Uterus (tissue), 4 donors: Measurements from ENCODE around the gene OSCP1. TPM values are rescaled to one million over a fixed set of nuclear protein-coding genes. Genes with fewer than 3 reads are reported as not detected.

Source experiments
- DNase-seq, 2 donors: peaks; one replicate each; pipeline ENCODE4 v3.0.0-alpha.2; 2019 to 2020
- H3K27ac ChIP-seq, 2 donors: fragments of 200-600 bp; sonication (generic); 1 replicate in 1 of 2; 2 replicates in 1 of 2; pipeline ENCODE4 v1.5.1; 2016 to 2018
- H3K27me3 ChIP-seq, 2 donors: fragments of 200-600 bp; sonication (generic); one replicate each; pipeline ENCODE4 v1.5.1; 2018 to 2019; ENCODE audit warnings: control low read depth in 1 of 2
- H3K36me3 ChIP-seq, 2 donors: fragments of 200-600 bp; sonication (generic); one replicate each; pipeline ENCODE4 v1.5.1; 2019; ENCODE audit warnings: control low read depth in 1 of 2
- H3K4me1 ChIP-seq, 2 donors: fragments of 200-600 bp; sonication (generic); one replicate each; pipeline ENCODE4 v1.5.1; 2018 to 2019; ENCODE audit warnings: control low read depth in 1 of 2
- H3K4me3 ChIP-seq, 2 donors: fragments of 200-600 bp; sonication (generic); 1 replicate in 1 of 2; 2 replicates in 1 of 2; pipeline ENCODE4 v1.5.1; 2018 to 2019; ENCODE audit warnings: mild to moderate bottlenecking in 1 of 2
- H3K9me3 ChIP-seq, 2 donors: fragments of 200-600 bp; sonication (generic); one replicate each; pipeline ENCODE4 v1.5.1; 2019; ENCODE audit warnings: control low read depth in 1 of 2
- POLR2A ChIP-seq, 2 donors: fragments of 450-650 bp; IDR thresholded peaks; one replicate each; pipeline ENCODE4 v1.6.1; 2016; ENCODE audit warnings: antibody characterized with exemption in 2 of 2, mild to moderate bottlenecking in 1 of 2, moderate library complexity in 1 of 2
- intact Hi-C: fragments of 100-400 bp; cut with DNase I; formaldehyde crosslinking; loops from one replicate; pipeline ENCODE4 v1.15.1; 2023; ENCODE audit warnings: low total_unique reads
- total RNA-seq, 4 donors: library from RNA; depleted of rRNA in 3 of 4; stranded (reverse); fragments of >200 nt in 3 of 4; gene quantifications; one replicate each; pipeline versions ENCODE4 v1.1.0 to v1.2.4, GENCODE V29; 2014 to 2023
- TF ChIP-seq, protein P1 (sequence below), 4 experiments: fragments of 200-600 bp in 2 of 4; fragments of 450-650 bp in 2 of 4; sonication (generic) in 2 of 4; IDR thresholded peaks; one replicate each; pipeline ENCODE4 v1.5.1; 2016 to 2019; ENCODE audit warnings: antibody characterized with exemption in 4 of 4, mild to moderate bottlenecking in 2 of 4, moderate library complexity in 1 of 4
- donor health status: DM: yes; HTN: yes; CAD: no.

The OSCP1 gene
- total RNA-seq, 4 donors from 2014 or later: 2.4 to 22.4 (median 12.0) TPM

DNA sequence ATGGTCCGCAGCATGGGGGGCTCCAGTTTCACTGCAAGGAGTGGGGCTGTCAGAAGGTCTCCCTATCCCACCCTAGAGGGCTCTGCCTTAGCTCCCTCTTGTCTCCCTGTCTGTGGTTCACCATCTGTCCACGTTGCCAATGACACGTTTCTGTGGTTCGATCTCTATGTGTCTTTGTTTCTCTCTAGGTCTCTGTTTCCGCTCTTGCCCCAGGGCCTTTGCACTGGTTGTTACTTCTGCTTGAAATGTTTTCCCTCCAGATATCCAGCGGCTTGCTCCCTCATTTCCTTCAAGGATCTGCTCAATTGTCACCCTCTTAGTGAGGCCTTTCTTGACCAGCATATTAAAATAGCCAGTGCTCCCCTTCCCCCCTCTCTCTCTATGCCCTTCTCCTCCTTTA, 22.4 kb upstream of the OSCP1 start:
- intact Hi-C loops: no loop called here
- Histone ChIP-seq H3K4me3 (no peak overlapping the region), H3K27ac (no peak overlapping the region), H3K9me3 (no peaks in the 10 kb centered on the region), H3K4me1 (no peaks in the 10 kb centered on the region), H3K27me3 (no peaks in the 10 kb centered on the region), H3K36me3 (no peaks in the 10 kb centered on the region)
- no peak for DNase-seq
- no peak for TF ChIP-seq POLR2A (IDR thresholded peaks at IDR 0.05)
- TF ChIP-seq, protein P1, sequence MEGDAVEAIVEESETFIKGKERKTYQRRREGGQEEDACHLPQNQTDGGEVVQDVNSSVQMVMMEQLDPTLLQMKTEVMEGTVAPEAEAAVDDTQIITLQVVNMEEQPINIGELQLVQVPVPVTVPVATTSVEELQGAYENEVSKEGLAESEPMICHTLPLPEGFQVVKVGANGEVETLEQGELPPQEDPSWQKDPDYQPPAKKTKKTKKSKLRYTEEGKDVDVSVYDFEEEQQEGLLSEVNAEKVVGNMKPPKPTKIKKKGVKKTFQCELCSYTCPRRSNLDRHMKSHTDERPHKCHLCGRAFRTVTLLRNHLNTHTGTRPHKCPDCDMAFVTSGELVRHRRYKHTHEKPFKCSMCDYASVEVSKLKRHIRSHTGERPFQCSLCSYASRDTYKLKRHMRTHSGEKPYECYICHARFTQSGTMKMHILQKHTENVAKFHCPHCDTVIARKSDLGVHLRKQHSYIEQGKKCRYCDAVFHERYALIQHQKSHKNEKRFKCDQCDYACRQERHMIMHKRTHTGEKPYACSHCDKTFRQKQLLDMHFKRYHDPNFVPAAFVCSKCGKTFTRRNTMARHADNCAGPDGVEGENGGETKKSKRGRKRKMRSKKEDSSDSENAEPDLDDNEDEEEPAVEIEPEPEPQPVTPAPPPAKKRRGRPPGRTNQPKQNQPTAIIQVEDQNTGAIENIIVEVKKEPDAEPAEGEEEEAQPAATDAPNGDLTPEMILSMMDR (IDR thresholded peaks at IDR 0.05): no peak

DNA sequence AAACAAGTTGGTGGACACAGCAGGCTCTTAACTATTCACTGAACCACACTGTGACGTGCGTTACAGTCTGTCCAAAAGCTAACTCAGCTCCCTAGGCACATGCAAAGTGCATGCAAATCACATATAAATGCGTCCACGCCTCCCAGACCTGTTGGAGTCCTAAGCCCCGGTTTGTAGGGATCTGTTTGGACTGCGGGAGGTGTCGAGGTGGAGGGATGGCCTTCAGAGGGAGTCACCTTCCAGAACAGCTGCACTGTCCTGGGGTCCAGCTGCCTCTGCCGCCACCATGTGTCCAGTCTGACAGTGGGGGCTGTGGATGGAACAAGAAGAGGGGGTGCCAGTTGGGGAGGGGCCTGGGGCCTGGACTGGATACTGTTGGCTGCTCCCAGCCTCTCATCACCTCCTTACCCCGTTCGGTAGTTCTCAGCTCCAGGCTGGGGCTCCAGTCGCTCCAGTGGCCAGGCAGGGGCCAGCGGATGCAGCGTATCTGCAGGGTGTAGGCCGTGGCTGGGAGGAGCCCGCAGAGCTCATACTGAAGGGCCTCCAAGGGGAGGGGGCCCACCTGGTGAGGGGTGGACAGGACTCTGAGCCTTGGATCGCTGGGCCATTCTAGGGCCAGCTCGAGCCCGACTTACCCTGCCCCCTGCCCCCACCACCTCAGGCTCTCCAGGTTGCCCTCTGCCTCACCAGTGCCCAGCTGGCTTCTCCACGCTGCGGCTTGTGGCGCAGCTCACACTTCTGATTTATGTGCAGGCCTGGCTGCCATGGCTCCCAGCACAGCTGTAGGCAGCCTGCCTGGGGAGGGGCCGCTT, 21.8 kb upstream of the OSCP1 start:
- no peak for DNase-seq
- no peak overlapping the region for H3K27ac ChIP-seq
- H3K36me3 ChIP-seq: no peaks in the 10 kb centered on the region
- H3K4me1 ChIP-seq: no peaks in the 10 kb centered on the region
- intact Hi-C loops: no loop called here
- no peak overlapping the region for H3K4me3 ChIP-seq
- no peaks in the 10 kb centered on the region for H3K27me3 ChIP-seq
- no peaks in the 10 kb centered on the region for H3K9me3 ChIP-seq
- no peak for TF ChIP-seq POLR2A (IDR thresholded peaks at IDR 0.05)
- TF ChIP-seq, protein P1 (IDR thresholded peaks at IDR 0.05): no peak

DNA sequence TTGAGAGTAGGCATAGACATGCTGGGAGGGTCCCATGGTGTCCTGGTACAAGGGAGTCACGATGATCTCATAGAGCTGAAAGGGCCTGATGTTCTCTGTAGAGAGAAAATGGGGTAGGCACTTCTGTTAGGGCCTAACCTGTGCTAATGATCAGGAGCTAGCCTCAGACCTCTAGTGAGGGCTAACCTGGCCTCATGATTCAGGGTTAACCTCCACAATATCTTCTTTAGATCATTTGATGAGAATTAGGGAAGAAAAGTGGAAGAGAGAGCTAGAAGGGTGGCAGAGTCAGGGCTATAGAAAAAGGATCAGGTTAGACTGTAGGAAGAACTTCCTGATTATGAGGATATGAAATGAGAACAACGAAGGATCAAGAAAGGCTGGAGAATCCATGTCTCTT, 18.9 kb upstream of the OSCP1 start:
- H3K4me3 ChIP-seq: no peak overlapping the region
- no peaks in the 10 kb centered on the region for H3K27me3 ChIP-seq
- no peak overlapping the region for H3K27ac ChIP-seq
- no peak for DNase-seq
- TF ChIP-seq, protein P1 (IDR thresholded peaks at IDR 0.05): no peak
- no peaks in the 10 kb centered on the region for H3K9me3 ChIP-seq
- intact Hi-C loops: no loop called here
- no peaks in the 10 kb centered on the region for H3K4me1 ChIP-seq
- H3K36me3 ChIP-seq: no peaks in the 10 kb centered on the region

DNA sequence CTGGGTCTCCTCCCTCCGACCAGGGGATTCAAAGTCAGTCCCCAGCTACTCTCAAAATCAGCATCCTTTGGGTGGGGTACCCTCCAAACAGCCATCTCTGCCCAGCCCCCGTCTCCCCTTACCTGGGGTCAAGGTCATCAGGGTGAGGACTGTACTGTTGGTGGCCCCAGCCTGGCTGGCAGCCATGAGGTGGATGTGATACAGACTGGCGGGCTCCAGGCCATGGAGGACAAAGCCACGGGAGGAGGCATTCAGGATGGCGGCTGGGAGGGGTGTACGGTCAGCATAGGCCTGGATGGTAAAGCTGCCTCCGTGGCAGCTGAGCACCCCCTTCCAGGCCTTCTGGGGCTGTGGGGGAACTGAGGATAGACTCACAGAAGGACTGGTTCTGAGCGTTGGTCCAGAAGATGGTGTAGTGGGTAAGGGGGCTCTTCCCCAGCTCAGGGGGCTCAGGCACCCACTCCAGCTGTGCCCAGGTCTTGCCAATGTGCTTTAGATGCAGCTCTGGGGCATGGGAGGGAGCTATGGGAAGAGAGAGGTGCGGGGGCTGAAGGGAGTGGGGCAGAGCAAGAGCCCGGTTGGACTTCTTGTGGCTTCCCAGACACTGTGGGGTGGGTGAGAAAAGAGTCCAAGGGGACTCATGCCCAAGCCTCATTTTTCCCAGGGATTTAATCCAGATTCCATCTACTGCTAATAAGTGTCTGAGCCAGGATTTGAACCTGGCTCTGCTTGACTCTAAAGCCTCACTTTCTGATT, 17.6 kb upstream of the OSCP1 start:
- no peak overlapping the region for H3K27ac ChIP-seq
- TF ChIP-seq POLR2A (IDR thresholded peaks at IDR 0.05): no peak
- H3K9me3 ChIP-seq: no peaks in the 10 kb centered on the region
- no peak for DNase-seq
- peaks cover 0 to 3% of the 10 kb centered on the region in 2 donors for H3K4me1 ChIP-seq
- intact Hi-C loops: no loop called here
- H3K4me3 ChIP-seq: no peak overlapping the region
- H3K27me3 ChIP-seq: no peaks in the 10 kb centered on the region
- no peaks in the 10 kb centered on the region for H3K36me3 ChIP-seq

DNA sequence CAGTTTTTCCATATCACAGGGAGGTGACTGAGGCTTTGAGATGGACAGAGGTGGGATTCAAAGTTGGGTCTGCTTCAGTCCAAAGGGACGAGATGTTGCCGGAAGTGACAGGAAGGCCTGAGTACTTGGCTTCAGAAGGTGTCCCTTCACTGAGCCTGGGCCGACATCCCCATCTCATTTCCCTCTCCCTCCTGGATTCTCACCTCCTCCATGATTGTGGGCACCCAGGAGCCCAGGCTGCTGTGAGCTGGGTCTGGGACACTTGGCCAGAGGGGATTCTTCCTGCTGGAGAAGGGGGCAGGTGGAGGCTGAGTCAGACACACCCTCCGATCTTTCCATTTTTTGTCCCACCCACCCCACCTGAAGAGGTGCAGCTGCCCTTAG, 16.8 kb upstream of the OSCP1 start:
- no peak overlapping the region for H3K4me3 ChIP-seq
- no peak for DNase-seq
- H3K27ac ChIP-seq: no peak overlapping the region
- intact Hi-C loops: no loop called here
- no peaks in the 10 kb centered on the region for H3K36me3 ChIP-seq
- H3K4me1 ChIP-seq: peaks cover 0 to 3% of the 10 kb centered on the region in 2 donors
- H3K9me3 ChIP-seq: no peaks in the 10 kb centered on the region
- no peaks in the 10 kb centered on the region for H3K27me3 ChIP-seq
- TF ChIP-seq, protein P1 (IDR thresholded peaks at IDR 0.05): no peak
- TF ChIP-seq POLR2A (IDR thresholded peaks at IDR 0.05): no peak
